Activated naive CD4-positive, alpha-beta T cell treated with anti-CD3 and anti-CD28 coated beads for 36 hours (primary cell): ENCODE measurements around the gene SCAMP3. TPM values are rescaled to one million over a fixed set of nuclear protein-coding genes. Genes with fewer than 3 reads are reported as not detected.

Experiments
- CTCF ChIA-PET: fragments of 350-600 bp; sonication (Branson Sonifier 250); formaldehyde crosslinking; loops from one replicate; lab custom pipeline; 2021; ENCODE audit warnings: antibody characterized with exemption; lab: Charles Lee
- DNase-seq: peaks from one replicate; pipeline ENCODE4 v3.0.0-alpha.2; 2020
- H3K27ac Mint-ChIP-seq: one replicate; pipeline ENCODE4 v1.8.0; 2021; ENCODE audit warnings: mild to moderate bottlenecking, mixed read lengths
- H3K27me3 Mint-ChIP-seq: one replicate; pipeline ENCODE4 v1.8.0; 2021; ENCODE audit warnings: low read depth, mixed read lengths
- H3K36me3 Mint-ChIP-seq: one replicate; pipeline ENCODE4 v1.8.0; 2021; ENCODE audit warnings: low read depth, mixed read lengths
- H3K4me1 Mint-ChIP-seq: one replicate; pipeline ENCODE4 v1.8.0; 2021; ENCODE audit warnings: low read depth, mixed read lengths
- H3K4me3 Mint-ChIP-seq: one replicate; pipeline ENCODE4 v1.8.0; 2021; ENCODE audit warnings: mild to moderate bottlenecking, moderate library complexity, mixed read lengths
- H3K9me3 Mint-ChIP-seq: one replicate; pipeline ENCODE4 v1.8.0; 2021; ENCODE audit warnings: mixed read lengths
- intact Hi-C: fragments of 100-400 bp; cut with micrococcal nuclease; formaldehyde crosslinking; loops from one replicate; pipeline ENCODE4 v1.15.1; 2023
- total RNA-seq, 2 experiments: library from RNA; stranded (reverse); gene quantifications; one replicate each; pipeline ENCODE4 v1.2.3, GENCODE V29; 2021

Gene SCAMP3
- total RNA-seq, 2 experiments from 2014 or later, result 80.3 to 82.9 TPM

- peak; percentile 95 for DNase-seq
- intact Hi-C loops, result loop anchor here (1.0 to 5.0 kb wide), 8 partner anchors 13 to 384 kb away; partner anchors contain the start of gene CLK2
- Mint-ChIP-seq H3K4me3 (peak overlapping the region; percentile 42), H3K36me3 (peaks cover 1% of the 10 kb centered on the region), H3K4me1 (peaks cover 29% of the 10 kb centered on the region), H3K27me3 (no peaks in the 10 kb centered on the region), H3K9me3 (no peaks in the 10 kb centered on the region), H3K27ac (no peak overlapping the region)
- CTCF ChIA-PET, result interaction anchor here (0.8 to 5.7 kb wide), 21 partner anchors 10 to 385 kb away, joined by 3 to 57 read pairs (median 6); partner anchors contain the start of genes CLK2, FDPS, KRTCAP2 and SCAMP3
Observed at GRCh38 chr1:155206891-155207805, 55.0 kb downstream of the SCAMP3 start.

Other genes with a start within 250 kb of the SCAMP3 start
- 1 to 10 TPM; 1.1 to 1.5 TPM for gene DCST2, start 228.6 kb downstream of the SCAMP3 start, total RNA-seq
- gene DCST1, start 228.5 kb downstream of the SCAMP3 start, total RNA-seq, result not detected
- gene ADAM15, start 211.0 kb downstream of the SCAMP3 start, total RNA-seq, result 10 to 100 TPM; 53.8 to 55.8 TPM
- gene EFNA4, start 198.6 kb downstream of the SCAMP3 start, total RNA-seq, result 1 to 10 TPM; 3.3 to 4.5 TPM
- gene EFNA3, start 183.5 kb downstream of the SCAMP3 start, total RNA-seq, result 1 to 10 TPM; 1.3 to 2.5 TPM
- under 1 TPM; 0.26 to 0.32 TPM for gene EFNA1, start 134.5 kb downstream of the SCAMP3 start, total RNA-seq
- gene SLC50A1, start 126.5 kb downstream of the SCAMP3 start, total RNA-seq, result 10 to 100 TPM; 48.4 to 52.7 TPM
- gene DPM3, start 121.8 kb downstream of the SCAMP3 start, total RNA-seq, result 10 to 100 TPM; 31.4 to 35.5 TPM
- gene KRTCAP2, start 89.1 kb downstream of the SCAMP3 start, total RNA-seq, result 100 to 1,000 TPM; 129 to 137 TPM
- gene TRIM46, start 88.5 kb downstream of the SCAMP3 start, total RNA-seq, result 1 to 10 TPM; 3.2 to 3.6 TPM
- 10 to 100 TPM; 15.4 to 15.7 TPM for gene THBS3, start 54.5 kb downstream of the SCAMP3 start, total RNA-seq
- 10 to 100 TPM; 46.8 to 47.4 TPM for gene MTX1, start 53.7 kb downstream of the SCAMP3 start, total RNA-seq
- gene ENTREP3, start 6.9 kb downstream of the SCAMP3 start, total RNA-seq, result 10 to 100 TPM; 32.1 to 32.8 TPM
- gene CLK2, start 11.1 kb upstream of the SCAMP3 start, total RNA-seq, result 10 to 100 TPM; 52.6 to 54.5 TPM
- gene HCN3, start 15.1 kb upstream of the SCAMP3 start, total RNA-seq, result 1 to 10 TPM in 1 of 2 experiments, under 1 TPM in 1; 0.79 to 1.6 TPM
- gene PKLR, start 39.1 kb upstream of the SCAMP3 start, total RNA-seq, result not detected
- 100 to 1,000 TPM; 332 to 333 TPM for gene FDPS, start 46.5 kb upstream of the SCAMP3 start, total RNA-seq
- gene RUSC1, start 58.5 kb upstream of the SCAMP3 start, total RNA-seq, result 10 to 100 TPM; 16.8 to 17.2 TPM